Right kidney (tissue), 9 donors: ENCODE data around the gene ZNF276.
"Not testable (repeated sequence)": the region's sequence is repeated elsewhere in the genome, so short reads cannot be mapped to it uniquely, and the experiment has no call there.

Source experiments
- DNase-seq: peaks from one replicate; pipeline ENCODE4 v3.0.0-alpha.2; 2016
- long read RNA-seq, 8 donors: transcript quantifications; one replicate each; lab custom pipeline, GENCODE V29; 2026

ZNF276 gene, protein sequence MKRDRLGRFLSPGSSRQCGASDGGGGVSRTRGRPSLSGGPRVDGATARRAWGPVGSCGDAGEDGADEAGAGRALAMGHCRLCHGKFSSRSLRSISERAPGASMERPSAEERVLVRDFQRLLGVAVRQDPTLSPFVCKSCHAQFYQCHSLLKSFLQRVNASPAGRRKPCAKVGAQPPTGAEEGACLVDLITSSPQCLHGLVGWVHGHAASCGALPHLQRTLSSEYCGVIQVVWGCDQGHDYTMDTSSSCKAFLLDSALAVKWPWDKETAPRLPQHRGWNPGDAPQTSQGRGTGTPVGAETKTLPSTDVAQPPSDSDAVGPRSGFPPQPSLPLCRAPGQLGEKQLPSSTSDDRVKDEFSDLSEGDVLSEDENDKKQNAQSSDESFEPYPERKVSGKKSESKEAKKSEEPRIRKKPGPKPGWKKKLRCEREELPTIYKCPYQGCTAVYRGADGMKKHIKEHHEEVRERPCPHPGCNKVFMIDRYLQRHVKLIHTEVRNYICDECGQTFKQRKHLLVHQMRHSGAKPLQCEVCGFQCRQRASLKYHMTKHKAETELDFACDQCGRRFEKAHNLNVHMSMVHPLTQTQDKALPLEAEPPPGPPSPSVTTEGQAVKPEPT
- long read RNA-seq, donor 1, full-length matches to known transcripts, result 2 of 2 reads
- long read RNA-seq, donor 1, partial matches to known transcripts, result 0 of 2 reads
- long read RNA-seq, donor 1, other reads (novel, unspliced or antisense), result 0 of 2 reads
- long read RNA-seq, donor 2, full-length matches to known transcripts, result 2 of 9 reads
- long read RNA-seq, donor 2, partial matches to known transcripts, result 7 of 9 reads
- long read RNA-seq, donor 2, other reads (novel, unspliced or antisense), result 0 of 9 reads
- long read RNA-seq, donor 3, partial matches to known transcripts, result 0 of 1 reads
- long read RNA-seq, donor 3, other reads (novel, unspliced or antisense), result 0 of 1 reads
- long read RNA-seq, donor 4, partial matches to known transcripts, result 7 of 42 reads
- long read RNA-seq, donor 4, other reads (novel, unspliced or antisense), result 33 of 42 reads
- long read RNA-seq, donor 5, full-length matches to known transcripts, result 2 of 12 reads
- long read RNA-seq, donor 5, partial matches to known transcripts, result 10 of 12 reads
- long read RNA-seq, donor 5, other reads (novel, unspliced or antisense), result 0 of 12 reads
- long read RNA-seq, donor 6, full-length matches to known transcripts, result 3 of 3 reads
- long read RNA-seq, donor 6, partial matches to known transcripts, result 0 of 3 reads
- long read RNA-seq, donor 6, other reads (novel, unspliced or antisense), result 0 of 3 reads
- long read RNA-seq, donor 7, result 0 reads
- long read RNA-seq, donor 8, partial matches to known transcripts, result 0 of 1 reads
- long read RNA-seq, donor 8, other reads (novel, unspliced or antisense), result 0 of 1 reads

DNA sequence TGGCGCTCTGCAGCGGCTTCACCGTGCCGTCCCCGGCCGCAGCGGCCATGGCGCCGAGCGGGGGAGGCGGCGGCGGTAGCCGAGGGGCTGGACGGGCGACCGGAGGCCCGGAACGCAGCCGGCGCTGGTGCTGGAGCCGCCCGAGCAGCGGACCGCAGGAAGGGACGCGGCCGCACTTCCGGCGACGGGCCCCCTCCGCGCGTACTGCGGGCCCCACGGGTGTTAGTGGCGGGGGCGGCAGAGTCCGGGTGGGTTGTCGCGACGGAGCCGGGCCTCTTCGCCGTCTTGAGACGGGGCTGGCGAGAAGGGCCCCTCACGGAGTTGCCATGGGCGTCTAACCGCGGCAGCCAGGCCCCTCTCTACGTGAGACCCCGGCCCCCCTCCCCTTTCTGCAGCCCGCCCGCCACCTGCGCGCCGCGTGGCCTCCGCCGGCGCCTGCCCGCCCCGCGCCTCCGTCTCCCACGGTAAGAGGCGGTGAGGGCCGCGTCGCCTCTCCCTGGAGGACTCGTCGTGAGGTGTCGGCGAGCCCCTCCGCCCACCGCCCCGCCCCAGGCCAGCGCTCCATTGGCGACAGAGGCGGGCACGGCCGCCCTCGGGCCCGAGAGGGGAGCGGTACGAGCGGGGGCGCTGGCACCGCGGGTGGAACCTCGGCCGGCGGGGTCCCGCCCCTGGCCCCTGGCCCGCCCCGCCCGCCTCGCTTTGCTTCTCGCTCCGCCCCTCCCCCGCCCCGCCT lies at the start of gene ZNF276, which contains the start of gene VPS9D1:
Gene ZNF276, plus strand, starts transcription at position 725 of the 733 bp plus-strand sequence. CDS start 104 bp downstream, outside the sequence.
Gene VPS9D1, minus strand, starts transcription at position 86 of the 733 bp plus-strand sequence. Its CDS starts 37 bp downstream, at position 49.
- peak; percentile 98 for DNase-seq

DNA sequence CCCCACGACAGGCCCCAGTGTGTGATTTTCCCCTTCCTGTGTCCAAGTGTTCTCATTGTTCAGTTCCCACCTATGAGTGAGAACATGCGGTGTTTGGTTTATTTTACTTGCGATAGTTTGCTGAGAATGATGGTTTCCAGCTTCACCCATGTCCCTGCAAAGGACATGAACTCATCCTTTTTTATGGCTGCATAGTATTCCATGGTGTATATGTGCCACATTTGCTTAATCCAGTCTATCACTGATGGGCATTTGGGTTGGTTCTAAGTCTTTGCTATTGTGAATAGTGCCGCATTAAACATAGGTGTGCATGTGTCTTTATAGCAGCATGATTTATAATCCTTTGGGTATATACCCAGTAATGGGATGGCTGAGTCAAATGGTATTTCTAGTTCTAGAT lies 49.8 kb upstream of the ZNF276 start:
- DNase-seq, result not testable (repeated sequence)

DNA sequence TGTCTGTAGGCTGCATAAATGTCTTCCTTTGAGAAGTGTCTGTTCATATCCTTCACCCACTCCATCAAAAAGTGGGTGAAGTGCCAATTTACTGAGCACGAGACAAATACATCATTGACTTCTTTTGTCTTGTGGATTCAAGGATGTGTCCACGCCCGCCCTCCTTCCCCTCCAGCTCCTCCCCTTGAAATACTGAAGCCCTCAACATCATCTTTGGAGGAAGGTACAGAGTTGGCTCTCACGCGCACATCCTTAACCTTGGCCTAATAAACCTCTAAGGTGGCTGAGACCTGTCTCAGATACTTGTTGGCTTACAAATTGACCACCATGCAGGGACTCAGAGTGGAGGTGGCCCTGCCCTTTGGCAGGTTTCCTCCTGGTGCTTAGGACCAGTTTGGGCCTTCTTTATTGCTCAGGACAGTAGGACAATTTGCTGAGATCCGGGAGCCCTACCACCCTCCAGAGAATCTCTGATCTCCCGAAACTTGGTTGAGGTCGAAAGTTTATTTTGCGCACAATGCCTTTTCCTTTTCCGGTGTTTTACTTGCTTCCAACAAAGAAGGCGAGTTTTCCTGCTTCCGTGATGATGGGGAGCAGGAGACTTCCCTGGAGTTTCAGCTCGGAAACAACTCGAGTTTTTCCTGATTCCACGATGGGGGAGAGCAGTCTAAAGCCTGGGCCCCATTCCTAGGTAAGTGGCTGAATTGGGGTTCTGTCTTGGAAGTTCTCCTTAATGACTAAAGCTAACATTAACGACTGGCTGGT lies 49.0 kb upstream of the ZNF276 start:
- no peak for DNase-seq

DNA sequence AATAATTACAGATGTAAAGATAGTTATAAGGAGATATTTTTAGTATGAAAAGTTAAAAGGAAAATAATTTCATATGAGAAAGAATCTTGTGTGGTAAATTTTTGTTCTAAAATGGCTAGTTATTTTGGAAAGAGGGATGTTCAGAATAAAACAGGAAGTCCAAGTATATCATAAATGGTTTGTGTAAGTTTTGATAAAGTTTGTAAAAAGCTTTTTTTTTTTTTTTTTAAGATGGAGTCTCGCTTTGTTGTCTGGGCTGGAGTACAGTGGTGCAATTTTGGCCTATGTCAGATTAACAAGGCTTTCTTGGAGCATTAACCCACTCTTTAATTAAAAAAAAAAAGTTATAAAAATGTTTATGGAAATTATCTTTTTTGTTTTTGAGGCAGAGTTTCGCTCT lies 43.1 kb upstream of the ZNF276 start:
- DNase-seq, result no peak

DNA sequence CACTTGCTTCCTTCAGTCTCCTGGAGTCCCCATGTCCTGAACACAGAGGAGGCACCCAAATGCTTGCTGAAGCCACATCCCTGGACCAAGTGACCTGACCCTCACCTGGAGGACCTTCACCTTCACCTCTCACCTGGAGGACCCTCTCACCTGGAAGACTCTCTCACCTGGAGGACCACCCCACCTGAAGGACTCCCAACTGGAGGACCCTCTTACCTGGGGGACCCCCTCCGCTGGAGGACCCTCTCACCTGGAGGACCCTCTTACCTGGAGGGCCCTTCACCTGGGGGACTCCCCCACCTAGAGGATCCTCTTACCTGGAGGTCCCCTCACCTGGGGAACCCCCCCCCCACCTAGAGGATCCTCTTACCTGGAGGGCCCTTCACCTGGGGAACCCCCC lies 35.4 kb upstream of the ZNF276 start:
- no peak for DNase-seq

DNA sequence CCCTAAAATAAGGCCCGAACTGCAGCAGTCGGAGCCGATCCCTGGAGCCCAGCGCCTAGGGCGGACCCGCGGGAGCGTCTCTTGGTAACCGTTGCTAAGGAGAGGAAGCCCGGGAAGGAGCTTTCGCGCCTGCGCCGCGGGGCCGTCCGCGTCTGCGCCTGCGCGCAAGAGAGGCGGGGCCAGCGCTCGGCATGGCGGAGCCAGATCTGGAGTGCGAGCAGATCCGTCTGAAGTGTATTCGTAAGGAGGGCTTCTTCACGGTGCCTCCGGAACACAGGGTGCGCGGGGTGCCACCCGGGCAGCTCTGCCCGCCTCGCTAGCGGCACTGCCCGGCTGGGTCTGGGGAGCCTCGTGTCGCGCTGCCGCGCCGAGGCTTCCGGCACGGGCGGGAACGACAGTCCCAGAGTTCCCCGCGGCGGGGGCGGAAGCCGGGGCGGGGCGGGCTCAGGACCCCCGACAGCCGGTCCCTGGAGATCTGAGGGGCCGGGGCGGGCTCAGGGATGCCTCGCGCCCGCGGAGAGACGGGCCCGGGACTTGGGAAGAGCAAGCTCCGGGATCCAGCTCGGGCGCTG lies 34.7 kb upstream of the ZNF276 start, which contains the start of gene CDK10:
Gene CDK10, plus strand, starts transcription at position 170 of the 572 bp plus-strand sequence. Its CDS starts 22 bp downstream, at position 192.
- DNase-seq, result peak; percentile 99

DNA sequence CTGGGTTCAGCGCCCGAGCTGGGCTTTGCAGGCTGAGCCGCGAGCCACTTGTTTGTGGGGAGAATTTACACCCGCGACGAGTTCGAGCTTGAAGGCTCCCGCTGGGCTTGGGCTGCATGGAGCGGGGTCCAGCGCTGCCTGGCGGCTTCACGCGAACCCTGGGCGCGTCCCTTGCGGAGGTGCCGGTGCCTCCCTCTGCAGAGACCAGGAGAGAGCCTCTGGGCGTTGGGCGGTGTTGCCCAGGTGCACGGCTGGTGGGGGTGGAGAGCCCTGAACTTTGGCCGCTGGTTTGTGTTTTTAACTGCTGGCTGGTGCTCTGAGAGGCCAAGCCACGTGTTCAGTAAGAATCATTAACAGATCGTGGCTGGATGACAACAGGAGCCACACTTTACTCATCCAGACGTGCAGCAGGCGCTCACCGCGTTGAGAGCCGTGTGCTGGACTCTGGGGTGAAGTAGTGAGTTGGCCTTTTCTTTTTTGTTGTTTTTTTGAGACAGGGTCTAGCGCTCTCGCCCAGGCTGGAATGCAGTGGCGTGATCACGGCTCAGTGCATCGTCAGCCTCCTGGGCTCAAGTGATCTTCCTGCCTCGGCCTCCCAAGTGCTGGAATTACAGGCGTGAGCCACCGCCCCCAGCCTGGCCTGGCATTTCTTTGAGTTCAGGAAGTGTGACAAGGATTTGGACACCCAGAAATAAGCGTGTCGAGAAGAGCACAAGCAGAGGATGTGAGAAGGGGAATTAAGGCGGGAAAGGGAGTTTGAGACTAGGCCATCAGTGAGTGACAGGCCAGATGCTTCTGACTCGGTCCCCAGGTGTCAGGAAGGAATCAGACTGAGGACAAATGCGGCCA lies 34.0 kb upstream of the ZNF276 start:
- peak; percentile 86 for DNase-seq

DNA sequence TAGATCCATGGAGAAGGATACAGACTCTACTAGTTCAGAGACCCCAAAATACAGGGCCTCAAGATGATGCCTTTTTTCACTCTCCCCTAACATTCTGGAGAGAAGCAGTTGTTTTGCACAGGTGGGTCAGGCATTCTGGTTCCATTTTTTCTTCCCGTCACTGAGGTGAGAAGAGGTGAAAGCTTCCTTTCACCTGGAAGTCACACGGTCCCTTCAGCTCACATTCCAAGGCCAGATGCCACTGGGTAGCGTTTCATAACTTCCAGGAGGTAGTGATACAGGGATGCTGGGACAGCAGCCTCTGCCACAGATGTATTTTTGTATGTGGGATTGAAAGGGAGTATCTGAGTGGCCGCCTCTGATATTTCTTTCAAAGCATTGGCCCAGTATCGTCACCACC lies 32.9 kb upstream of the ZNF276 start:
- DNase-seq, result no peak

DNA sequence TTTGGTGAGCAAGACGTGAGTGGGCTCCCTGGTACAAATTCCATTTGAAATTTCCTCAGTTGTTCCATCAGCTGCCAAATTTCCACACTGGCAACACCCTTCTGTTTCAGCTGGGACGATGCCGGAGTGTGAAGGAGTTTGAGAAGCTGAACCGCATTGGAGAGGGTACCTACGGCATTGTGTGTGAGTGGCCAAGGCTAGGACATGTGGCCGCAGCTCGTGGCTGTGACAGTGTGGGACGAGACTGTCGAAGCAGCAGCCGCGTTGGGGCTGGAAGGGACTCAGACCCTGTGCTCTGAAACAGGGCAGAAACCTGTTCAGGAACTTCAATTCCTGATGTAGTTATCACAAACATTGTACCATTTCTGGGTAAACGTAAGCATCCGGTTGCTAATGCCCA lies 32.2 kb upstream of the ZNF276 start:
- no peak for DNase-seq

DNA sequence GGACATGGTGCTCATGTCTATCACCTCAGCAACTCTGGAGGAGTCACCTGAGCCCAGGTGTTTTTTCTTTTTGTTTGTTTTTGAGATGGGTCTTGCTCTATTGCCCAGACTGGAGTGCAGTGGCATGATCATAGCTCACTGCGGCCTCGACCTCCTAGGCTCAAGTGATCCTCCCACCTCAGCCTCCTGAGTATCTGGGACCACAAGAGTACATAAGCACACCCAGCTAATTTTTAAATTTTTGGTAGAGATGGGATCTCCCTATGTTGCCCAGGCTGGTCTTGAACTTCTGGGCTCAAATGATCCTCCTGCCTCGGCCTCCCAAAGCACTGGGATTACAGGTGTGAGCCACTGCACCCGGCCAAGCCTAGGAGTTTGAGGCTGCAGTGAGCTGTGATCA lies 31.7 kb upstream of the ZNF276 start:
- DNase-seq, result not testable (repeated sequence)

DNA sequence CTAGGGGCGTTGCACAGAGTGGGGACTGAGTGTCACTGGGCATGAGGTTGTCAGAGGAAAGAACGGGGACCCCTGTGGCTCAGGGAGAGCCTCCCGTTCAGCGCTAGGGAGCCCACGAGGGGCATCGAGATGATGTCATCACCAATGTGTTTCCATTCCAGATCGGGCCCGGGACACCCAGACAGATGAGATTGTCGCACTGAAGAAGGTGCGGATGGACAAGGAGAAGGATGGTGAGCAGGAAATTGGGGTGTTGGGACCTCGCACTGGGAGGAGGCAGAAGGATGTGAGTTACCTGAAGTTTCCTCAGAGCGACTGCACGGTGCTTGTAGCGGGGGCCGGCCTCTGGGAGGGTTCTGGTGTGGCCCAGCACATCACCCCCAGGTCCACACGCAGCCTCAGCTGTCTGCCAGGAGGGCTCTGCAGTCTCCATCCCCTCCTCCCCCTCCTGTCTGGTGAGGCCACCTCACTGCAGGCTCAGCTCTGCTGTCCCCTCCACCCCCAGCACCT lies 30.9 kb upstream of the ZNF276 start:
- DNase-seq, result no peak

DNA sequence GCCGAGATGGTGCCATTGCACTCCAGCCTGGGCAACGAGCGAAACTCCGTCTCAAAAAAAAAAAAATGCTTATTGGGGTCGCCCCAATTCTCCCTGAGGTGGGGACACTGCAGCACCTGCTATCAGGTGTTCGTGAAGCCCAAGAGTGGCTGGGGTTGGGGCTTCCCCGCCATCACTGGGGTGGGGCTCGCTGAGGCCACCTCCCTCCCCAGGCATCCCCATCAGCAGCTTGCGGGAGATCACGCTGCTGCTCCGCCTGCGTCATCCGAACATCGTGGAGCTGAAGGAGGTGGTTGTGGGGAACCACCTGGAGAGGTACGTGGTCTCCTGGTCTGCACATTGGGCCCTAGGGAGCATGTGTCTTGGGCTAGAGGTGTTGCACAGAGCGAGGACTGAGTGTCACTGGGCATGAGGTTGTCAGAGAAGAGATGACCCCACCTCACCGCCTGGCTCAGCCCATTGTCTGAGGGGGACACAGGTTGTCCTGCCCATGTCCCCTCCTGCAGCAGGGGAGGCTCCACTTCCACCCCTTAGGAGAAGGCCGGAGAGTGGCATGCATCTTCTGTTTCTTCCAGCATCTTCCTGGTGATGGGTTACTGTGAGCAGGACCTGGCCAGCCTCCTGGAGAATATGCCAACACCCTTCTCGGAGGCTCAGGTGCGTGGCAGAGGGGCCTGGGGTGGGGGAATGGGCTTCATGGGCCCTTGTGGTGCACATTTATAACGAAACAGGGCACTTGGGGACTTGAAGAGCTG lies 29.9 kb upstream of the ZNF276 start:
- DNase-seq, result no peak

DNA sequence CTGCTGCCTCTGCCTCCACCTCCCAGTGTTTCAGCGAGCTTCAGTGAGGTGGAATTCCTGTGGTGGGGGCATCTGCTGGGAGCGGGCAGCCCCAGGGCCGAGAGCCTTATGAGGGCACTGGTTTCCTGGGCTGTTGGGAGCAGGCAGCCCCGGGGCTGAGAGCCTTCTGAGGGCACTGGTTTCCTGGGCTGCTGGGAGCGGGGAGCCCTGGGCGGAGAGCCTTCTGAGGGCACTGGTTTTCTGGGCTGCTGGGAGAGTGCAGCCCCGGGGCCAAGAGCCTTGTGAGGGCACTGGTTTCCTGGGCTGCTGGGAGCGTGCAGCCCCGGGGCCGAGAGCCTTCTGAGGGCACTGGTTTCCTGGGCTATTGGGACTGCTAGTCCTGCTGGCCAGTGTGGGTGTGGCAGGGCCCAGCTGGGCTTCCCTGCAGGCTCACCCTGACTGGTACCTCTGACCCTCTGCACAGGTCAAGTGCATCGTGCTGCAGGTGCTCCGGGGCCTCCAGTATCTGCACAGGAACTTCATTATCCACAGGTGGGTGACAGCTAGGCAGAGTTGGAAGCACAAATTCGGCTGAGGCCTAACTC lies 29.3 kb upstream of the ZNF276 start:
- no peak for DNase-seq

DNA sequence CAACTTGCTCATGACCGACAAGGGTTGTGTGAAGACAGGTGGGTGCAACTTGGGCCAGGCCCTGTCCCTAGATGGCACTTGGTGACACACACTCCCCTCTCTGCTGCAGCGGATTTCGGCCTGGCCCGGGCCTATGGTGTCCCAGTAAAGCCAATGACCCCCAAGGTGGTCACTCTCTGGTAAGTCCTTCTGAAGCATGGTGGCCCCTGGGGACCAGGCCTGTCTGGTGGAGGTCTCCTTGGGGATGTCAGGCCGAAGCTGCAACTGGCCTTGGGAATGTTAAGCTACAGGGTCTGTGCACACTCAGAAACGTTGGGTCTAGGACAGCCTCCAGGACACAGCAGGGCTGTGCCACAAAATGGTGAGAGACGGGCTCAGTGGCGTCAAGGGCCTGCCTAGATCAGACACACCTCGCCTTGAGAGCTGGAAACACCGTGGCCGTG lies 28.0 kb upstream of the ZNF276 start:
- no peak for DNase-seq

DNA sequence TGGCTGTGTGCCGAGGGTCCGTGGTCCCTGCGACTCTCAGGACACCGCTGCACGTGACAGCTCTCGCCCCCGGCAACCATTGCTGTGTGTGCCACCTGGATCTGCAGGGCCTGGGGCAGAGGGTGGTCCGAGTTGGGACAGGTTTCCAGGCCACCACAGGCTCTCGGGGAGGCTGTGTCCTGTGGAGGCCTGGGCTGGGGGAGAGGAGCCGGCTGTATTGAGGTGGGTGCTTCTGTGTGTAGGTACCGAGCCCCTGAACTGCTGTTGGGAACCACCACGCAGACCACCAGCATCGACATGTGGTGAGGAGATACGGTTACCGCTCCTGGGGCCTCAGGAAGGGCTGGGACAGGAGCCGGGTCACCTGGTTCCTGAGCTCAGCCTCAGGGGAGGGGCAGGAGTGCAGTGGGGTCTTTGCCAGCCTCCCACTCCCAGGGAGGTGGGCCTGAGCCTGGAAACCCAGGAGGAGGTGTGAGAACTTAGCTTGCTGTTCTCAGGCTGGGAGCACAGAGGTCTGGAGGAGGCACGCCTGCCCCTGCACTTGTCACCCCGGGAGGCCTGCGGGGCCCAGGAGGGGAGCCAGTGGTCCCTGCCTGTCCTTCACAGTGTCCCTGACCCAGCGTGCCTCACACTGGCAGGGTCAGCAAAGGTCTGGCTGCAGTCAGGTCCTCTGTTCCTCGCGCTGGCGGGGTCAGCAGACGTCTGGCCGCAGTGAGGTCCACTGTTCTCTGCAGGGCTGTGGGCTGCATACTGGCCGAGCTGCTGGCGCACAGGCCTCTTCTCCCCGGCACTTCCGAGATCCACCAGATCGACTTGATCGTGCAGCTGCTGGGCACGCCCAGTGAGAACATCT lies 27.2 kb upstream of the ZNF276 start:
- no peak for DNase-seq

DNA sequence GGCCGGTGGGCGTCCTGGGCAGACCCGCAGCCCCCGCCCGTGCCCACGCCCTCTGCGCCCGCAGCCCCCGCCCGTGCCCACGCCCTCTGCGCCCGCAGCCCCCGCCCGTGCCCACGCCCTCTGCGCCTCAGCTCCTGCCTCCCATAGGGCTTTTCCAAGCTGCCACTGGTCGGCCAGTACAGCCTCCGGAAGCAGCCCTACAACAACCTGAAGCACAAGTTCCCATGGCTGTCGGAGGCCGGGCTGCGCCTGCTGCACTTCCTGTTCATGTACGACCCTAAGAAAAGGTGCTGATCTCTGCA lies 26.6 kb upstream of the ZNF276 start:
- DNase-seq, result not testable (repeated sequence)
